Temporal lobe (tissue), 1 donor: Measurements from ENCODE around the gene METTL3. TPM values are rescaled to one million over a fixed set of nuclear protein-coding genes. Genes with fewer than 3 reads are reported as not detected.

Source experiments
- total RNA-seq: library from RNA; depleted of rRNA; stranded (reverse); fragments of >200 nt; gene quantifications from one replicate; pipeline ENCODE4 v1.2.3, GENCODE V29; 2014

Gene METTL3
- total RNA-seq, 1 donor from 2014 or later = 46.7 TPM

Other genes with a start within 250 kb of the METTL3 start
- gene HNRNPC, start 241.9 kb downstream of the METTL3 start, total RNA-seq = 387 TPM
- gene RPGRIP1, start 231.3 kb downstream of the METTL3 start, total RNA-seq = not detected
- 76.7 TPM for gene SUPT16H, start 127.3 kb downstream of the METTL3 start, total RNA-seq
- 68.4 TPM for gene CHD8, start 55.2 kb downstream of the METTL3 start, total RNA-seq
- gene RAB2B, start 34.4 kb downstream of the METTL3 start, total RNA-seq = 32.5 TPM
- gene TOX4, start 34.1 kb downstream of the METTL3 start, total RNA-seq = 22.4 TPM
- gene SALL2, start 15.0 kb upstream of the METTL3 start, total RNA-seq = 26.3 TPM
- not detected for gene OR10G3, start 68.7 kb upstream of the METTL3 start, total RNA-seq
- not detected for gene OR10G2, start 123.6 kb upstream of the METTL3 start, total RNA-seq
- gene OR4E2, start 142.5 kb upstream of the METTL3 start, total RNA-seq = not detected
- gene OR4E1, start 162.5 kb upstream of the METTL3 start, total RNA-seq = not detected